Astrocyte (in vitro differentiated cells and primary cell): ENCODE results near the gene PRSS50. TPM values are rescaled to one million over a fixed set of nuclear protein-coding genes. Genes with fewer than 3 reads are reported as not detected.

ENCODE experiments used
- DNase-seq: peaks from one replicate; pipeline ENCODE4 v3.0.0-alpha.2; 2010; ENCODE audit warnings: low read depth
- FAIRE-seq: peaks from 2 replicates; lab custom pipeline; 2011; peaks lifted over from hg19 to GRCh38; lab: Jason Lieb, UNC
- H2AFZ ChIP-seq: 2 replicates; pipeline ENCODE4 v1.6.0; 2012; ENCODE audit warnings: low read depth, low read length, inconsistent platforms
- H3K27ac ChIP-seq: 2 replicates; pipeline ENCODE4 v1.5.1; 2011; ENCODE audit warnings: low read depth, low read length, inconsistent platforms
- H3K27me3 ChIP-seq: 2 replicates; pipeline ENCODE4 v1.6.0; 2011; ENCODE audit warnings: low read length, inconsistent platforms; ENCODE audit not compliant: insufficient read depth
- H3K36me3 ChIP-seq: 2 replicates; pipeline ENCODE4 v1.5.1; 2011; ENCODE audit warnings: low read length, inconsistent platforms; ENCODE audit not compliant: insufficient read depth
- H3K4me1 ChIP-seq: 2 replicates; pipeline ENCODE4 v1.5.1; 2011; ENCODE audit warnings: low read length, inconsistent platforms; ENCODE audit not compliant: insufficient read depth
- H3K4me2 ChIP-seq: 2 replicates; pipeline ENCODE4 v1.6.0; 2012; ENCODE audit warnings: low read length, inconsistent platforms
- H3K4me3 ChIP-seq: 2 replicates; pipeline ENCODE4 v1.5.1; 2011; ENCODE audit warnings: low read depth, mild to moderate bottlenecking, low read length, inconsistent platforms; ENCODE audit not compliant: insufficient read depth
- H3K79me2 ChIP-seq: 2 replicates; pipeline ENCODE4 v1.6.0; 2012; ENCODE audit warnings: mild to moderate bottlenecking, low read length, inconsistent platforms; ENCODE audit not compliant: insufficient read depth
- H3K9ac ChIP-seq: 2 replicates; pipeline ENCODE4 v1.6.0; 2012; ENCODE audit warnings: mild to moderate bottlenecking, low read length, inconsistent platforms
- H3K9me3 ChIP-seq: 2 replicates; pipeline ENCODE4 v1.5.1; 2012; ENCODE audit warnings: low read depth, mild to moderate bottlenecking, low read length, inconsistent platforms; ENCODE audit not compliant: insufficient read depth
- H4K20me1 ChIP-seq: 2 replicates; pipeline ENCODE4 v1.6.0; 2012; ENCODE audit warnings: low read length, inconsistent platforms; ENCODE audit not compliant: insufficient read depth
- H3K27ac Mint-ChIP-seq: one replicate; pipeline ENCODE4 v1.8.0; 2021; ENCODE audit warnings: mild to moderate bottlenecking, mixed read lengths; ENCODE audit not compliant: unreplicated experiment
- H3K27me3 Mint-ChIP-seq: one replicate; pipeline ENCODE4 v1.8.0; 2021; ENCODE audit warnings: low read depth, mixed read lengths; ENCODE audit not compliant: unreplicated experiment
- H3K36me3 Mint-ChIP-seq: one replicate; pipeline ENCODE4 v1.8.0; 2021; ENCODE audit warnings: low read depth, mixed read lengths; ENCODE audit not compliant: unreplicated experiment
- H3K4me1 Mint-ChIP-seq: one replicate; pipeline ENCODE4 v1.8.0; 2021; ENCODE audit warnings: low read depth, mixed read lengths; ENCODE audit not compliant: unreplicated experiment
- H3K4me3 Mint-ChIP-seq: one replicate; pipeline ENCODE4 v1.8.0; 2021; ENCODE audit warnings: mild to moderate bottlenecking, moderate library complexity, mixed read lengths; ENCODE audit not compliant: unreplicated experiment
- H3K9me3 Mint-ChIP-seq: one replicate; pipeline ENCODE4 v1.8.0; 2021; ENCODE audit warnings: mild to moderate bottlenecking, mixed read lengths; ENCODE audit not compliant: unreplicated experiment
- CTCF ChIP-seq: IDR thresholded peaks from 2 replicates; pipeline ENCODE4 v1.5.1; 2011; ENCODE audit warnings: low read depth, mild to moderate bottlenecking, inconsistent platforms, low read length, moderate library complexity; ENCODE audit not compliant: insufficient read depth
- EZH2 ChIP-seq: IDR thresholded peaks from 2 replicates; pipeline ENCODE4 v1.6.1; 2012; ENCODE audit warnings: mild to moderate bottlenecking, low read length, inconsistent platforms; ENCODE audit not compliant: insufficient read depth
- total RNA-seq: library from RNA; stranded (reverse); gene quantifications from 2 replicates; pipeline ENCODE4 v1.2.1, GENCODE V29; 2021

The PRSS50 gene
- total RNA-seq, 1 donor from 2014 or later: not detected

DNA sequence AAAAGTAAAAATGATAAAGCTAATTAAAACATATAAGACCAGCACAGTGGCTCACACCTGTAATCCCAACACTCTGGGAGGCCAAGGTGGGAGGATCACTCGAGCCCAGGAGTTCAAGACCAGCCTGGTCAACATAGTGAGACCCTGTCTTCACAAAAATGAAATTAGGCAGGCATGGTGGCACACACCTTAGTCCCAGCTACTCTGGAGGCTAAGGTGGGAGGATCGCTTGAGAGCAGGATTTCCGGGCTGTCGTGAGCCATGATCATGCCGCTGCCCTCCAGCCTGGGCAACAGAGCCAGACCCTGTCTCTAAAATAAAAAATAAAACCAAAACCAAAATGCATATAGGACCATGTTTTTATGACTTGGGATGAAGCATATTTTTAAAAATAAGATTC is 4.8 kb upstream of the PRSS50 start:
- H4K20me1 ChIP-seq: no peaks in the 10 kb centered on the region
- H3K79me2 ChIP-seq: no peaks in the 10 kb centered on the region
- H3K9me3 Mint-ChIP-seq: no peaks in the 10 kb centered on the region
- H3K27ac Mint-ChIP-seq: no peak overlapping the region
- TF ChIP-seq EZH2 (no peak), CTCF (no peak)
- DNase-seq: no peak
- peaks cover 3% of the 10 kb centered on the region for H3K4me1 ChIP-seq
- no peak overlapping the region for H3K4me3 Mint-ChIP-seq
- no peak for FAIRE-seq
- no peak overlapping the region for H2AFZ ChIP-seq
- H3K27ac ChIP-seq: no peak overlapping the region
- no peak overlapping the region for H3K4me2 ChIP-seq
- H3K27me3 ChIP-seq: peaks cover 14% of the 10 kb centered on the region
- peaks cover 14% of the 10 kb centered on the region for H3K27me3 Mint-ChIP-seq
- no peak overlapping the region for H3K9ac ChIP-seq
- peaks cover 14% of the 10 kb centered on the region for H3K4me1 Mint-ChIP-seq
- no peaks in the 10 kb centered on the region for H3K9me3 ChIP-seq
- no peaks in the 10 kb centered on the region for H3K36me3 Mint-ChIP-seq
- H3K4me3 ChIP-seq: no peak overlapping the region
- H3K36me3 ChIP-seq: no peaks in the 10 kb centered on the region

DNA sequence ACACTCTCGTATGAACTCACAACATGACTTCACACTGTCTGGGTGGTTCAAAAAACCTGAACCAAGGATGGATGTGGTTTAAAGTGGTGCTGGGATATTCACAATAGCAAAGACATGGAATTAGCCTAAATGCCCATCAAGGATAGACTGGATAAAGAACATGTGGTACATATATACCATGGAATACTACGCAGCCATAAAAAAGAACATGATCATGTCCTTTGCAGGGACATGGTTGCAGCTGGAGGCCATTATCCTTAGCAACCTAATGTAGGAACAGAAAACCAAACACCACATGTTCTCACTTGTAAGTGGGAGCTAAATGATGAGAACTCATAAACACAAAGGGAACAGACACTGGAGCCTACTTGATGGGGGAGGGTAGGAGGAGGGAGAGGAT is 3.3 kb upstream of the PRSS50 start:
- Mint-ChIP-seq H3K4me1 (peaks cover 10% of the 10 kb centered on the region), H3K4me3 (no peak overlapping the region), H3K27ac (no peak overlapping the region), H3K9me3 (no peaks in the 10 kb centered on the region), H3K27me3 (peaks cover 21% of the 10 kb centered on the region), H3K36me3 (no peaks in the 10 kb centered on the region)
- Histone ChIP-seq H4K20me1 (no peaks in the 10 kb centered on the region), H2AFZ (no peak overlapping the region), H3K9me3 (no peaks in the 10 kb centered on the region), H3K4me2 (no peak overlapping the region), H3K27ac (no peak overlapping the region), H3K79me2 (no peaks in the 10 kb centered on the region), H3K4me3 (no peak overlapping the region), H3K4me1 (peaks cover 3% of the 10 kb centered on the region), H3K9ac (no peak overlapping the region), H3K27me3 (peaks cover 14% of the 10 kb centered on the region), H3K36me3 (no peaks in the 10 kb centered on the region)
- no peak for TF ChIP-seq EZH2
- no peak for TF ChIP-seq CTCF
- no peak for DNase-seq
- FAIRE-seq: no peak

DNA sequence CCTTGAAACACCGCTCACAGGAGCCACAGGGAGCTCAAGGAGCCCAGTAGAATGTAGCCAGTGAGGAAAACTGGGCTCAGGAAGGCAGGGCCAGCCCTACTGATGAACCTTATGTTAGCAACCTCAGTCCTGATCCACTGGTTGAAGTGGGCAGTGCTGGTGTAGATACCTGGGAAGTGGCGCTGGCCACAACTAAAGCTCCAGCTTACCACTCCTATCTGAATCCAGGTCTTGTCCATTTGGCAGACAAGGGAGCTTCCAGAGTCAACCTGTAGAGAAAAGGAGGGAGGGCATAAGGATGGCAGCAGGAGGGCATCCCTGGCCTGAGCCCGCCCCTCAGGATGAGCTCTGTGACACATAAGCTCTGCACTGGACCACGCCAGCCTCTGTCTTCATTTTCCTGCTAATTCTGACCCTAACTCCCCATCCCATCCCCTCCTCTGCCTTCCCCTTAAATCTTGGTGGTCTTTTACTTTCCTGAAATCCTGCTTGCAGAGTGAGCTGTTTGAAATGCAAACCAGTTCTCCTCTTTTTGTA is 2.1 kb upstream of the PRSS50 start:
- Histone ChIP-seq H3K27ac (no peak overlapping the region), H3K4me1 (no peaks in the 10 kb centered on the region), H4K20me1 (no peaks in the 10 kb centered on the region), H3K36me3 (no peaks in the 10 kb centered on the region), H3K27me3 (peaks cover 14% of the 10 kb centered on the region), H3K4me3 (no peak overlapping the region), H3K4me2 (no peak overlapping the region), H2AFZ (no peak overlapping the region), H3K9me3 (no peaks in the 10 kb centered on the region), H3K79me2 (no peaks in the 10 kb centered on the region), H3K9ac (no peak overlapping the region)
- Mint-ChIP-seq H3K36me3 (peaks cover 1% of the 10 kb centered on the region), H3K27me3 (peaks cover 29% of the 10 kb centered on the region), H3K4me3 (no peak overlapping the region), H3K27ac (no peak overlapping the region), H3K4me1 (no peaks in the 10 kb centered on the region), H3K9me3 (peaks cover 2% of the 10 kb centered on the region)
- FAIRE-seq (no peak), DNase-seq (no peak)
- TF ChIP-seq CTCF (no peak), EZH2 (no peak)
